BE2C (cell line): ENCODE data around the gene ADORA2B.
"Not testable (repeated sequence)": the region's sequence is repeated elsewhere in the genome, so short reads cannot be mapped to it uniquely, and the experiment has no call there.

Experiments used
- DNase-seq: peaks from one replicate; pipeline ENCODE4 v3.0.0-alpha.2; 2020
- H3K27me3 ChIP-seq: fragments of 250-450 bp; sonication (Bioruptor Pico); 2 replicates; pipeline ENCODE4 v1.5.1; 2020; ENCODE audit warnings: mild to moderate bottlenecking
- H3K36me3 ChIP-seq: fragments of 250-450 bp; sonication (Bioruptor Pico); 2 replicates; pipeline ENCODE4 v1.5.1; 2020; ENCODE audit warnings: mild to moderate bottlenecking
- H3K4me1 ChIP-seq: fragments of 250-450 bp; sonication (Bioruptor Pico); 2 replicates; pipeline ENCODE4 v1.5.1; 2020
- H3K4me3 ChIP-seq: 2 replicates; pipeline ENCODE4 v1.5.1; 2011; ENCODE audit warnings: low read depth, low read length
- H3K9me3 ChIP-seq: fragments of 250-450 bp; sonication (Bioruptor Pico); 2 replicates; pipeline ENCODE4 v1.5.1; 2020
- CTCF ChIP-seq: IDR thresholded peaks from 2 replicates; pipeline ENCODE4 v1.5.1; 2012; ENCODE audit warnings: mild to moderate bottlenecking, low read depth, low read length

Gene ADORA2B

GRCh38 chr17:15928286-15928785 is 16.6 kb upstream of the ADORA2B start:
- DNase-seq: no peak
- H3K4me3 ChIP-seq: no peak overlapping the region
- no peak for TF ChIP-seq CTCF

GRCh38 chr17:15929941-15930340 is 15.0 kb upstream of the ADORA2B start:
- Histone ChIP-seq H3K9me3 (no peaks in the 10 kb centered on the region), H3K36me3 (no peaks in the 10 kb centered on the region), H3K4me1 (no peaks in the 10 kb centered on the region), H3K4me3 (no peak overlapping the region), H3K27me3 (no peaks in the 10 kb centered on the region)
- no peak for TF ChIP-seq CTCF
- DNase-seq: no peak

More at GRCh38 chr17:15928286-15928785, 16.6 kb upstream of the ADORA2B start:
- H3K9me3 ChIP-seq: no peaks in the 10 kb centered on the region
- no peaks in the 10 kb centered on the region for H3K36me3 ChIP-seq
- no peaks in the 10 kb centered on the region for H3K27me3 ChIP-seq
- H3K4me1 ChIP-seq: no peaks in the 10 kb centered on the region

- Histone ChIP-seq H3K9me3 (no peaks in the 10 kb centered on the region), H3K27me3 (no peaks in the 10 kb centered on the region), H3K4me1 (no peaks in the 10 kb centered on the region), H3K36me3 (no peaks in the 10 kb centered on the region), H3K4me3 (no peak overlapping the region)
- no peak for TF ChIP-seq CTCF
- no peak for DNase-seq
Measured at GRCh38 chr17:15930426-15930825, 14.5 kb upstream of the ADORA2B start.

- H3K36me3 ChIP-seq: no peaks in the 10 kb centered on the region
- DNase-seq: no peak
- no peak overlapping the region for H3K4me3 ChIP-seq
- TF ChIP-seq CTCF: no peak
- no peaks in the 10 kb centered on the region for H3K9me3 ChIP-seq
- no peaks in the 10 kb centered on the region for H3K27me3 ChIP-seq
- no peaks in the 10 kb centered on the region for H3K4me1 ChIP-seq
Measured at GRCh38 chr17:15931394-15931793, 13.5 kb upstream of the ADORA2B start.

GRCh38 chr17:15934866-15935265 is 10.1 kb upstream of the ADORA2B start:
- Histone ChIP-seq H3K4me3 (no peak overlapping the region), H3K4me1 (no peaks in the 10 kb centered on the region), H3K27me3 (no peaks in the 10 kb centered on the region), H3K9me3 (no peaks in the 10 kb centered on the region), H3K36me3 (no peaks in the 10 kb centered on the region)
- no peak for DNase-seq
- TF ChIP-seq CTCF: no peak

GRCh38 chr17:15935891-15936290 is 9.0 kb upstream of the ADORA2B start:
- no peaks in the 10 kb centered on the region for H3K4me1 ChIP-seq
- TF ChIP-seq CTCF: no peak

GRCh38 chr17:15936481-15936880 is 8.4 kb upstream of the ADORA2B start:
- not testable (repeated sequence) for H3K27me3 ChIP-seq, H3K4me1 ChIP-seq, DNase-seq, H3K36me3 ChIP-seq, H3K4me3 ChIP-seq, H3K9me3 ChIP-seq

More at GRCh38 chr17:15935891-15936290, 9.0 kb upstream of the ADORA2B start:
- Histone ChIP-seq H3K27me3 (no peaks in the 10 kb centered on the region), H3K4me3 (no peak overlapping the region), H3K9me3 (no peaks in the 10 kb centered on the region), H3K36me3 (no peaks in the 10 kb centered on the region)
- no peak for DNase-seq
